ENCODE data around the gene HIP1R.

HIP1R gene

GRCh38 chr12:122819209-122819785, 16.0 kb upstream of the HIP1R start:
- no peak for DNase-seq (ENCODE audit: low read depth)
- TF ChIP-seq CTCF (IDR thresholded peaks at IDR 0.05; ENCODE audit: low read length, missing control alignments): no peak
- H3K4me3 ChIP-seq (replicated peaks; ENCODE audit: low read depth, low read length): no peak overlapping the region

DNA sequence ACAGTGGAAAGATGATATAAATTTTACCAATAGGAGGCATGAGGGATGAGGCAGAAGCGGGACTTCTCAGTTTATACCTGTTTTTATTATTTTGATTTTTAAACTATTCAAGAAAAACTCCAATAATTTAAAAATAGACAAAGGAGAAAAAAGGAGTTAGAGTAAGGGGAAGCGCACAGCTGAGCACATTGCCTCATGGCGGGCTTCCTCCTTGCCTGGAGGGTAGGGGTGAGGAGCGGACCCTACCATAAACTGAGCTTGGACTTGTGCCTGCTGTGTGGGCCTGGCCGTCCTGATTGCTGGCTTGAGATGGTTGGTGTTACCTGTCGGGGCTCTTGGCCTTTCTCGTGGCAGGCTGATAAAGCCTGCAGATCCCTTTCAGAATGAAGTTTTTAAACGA, 15.1 kb upstream of the HIP1R start:
- TF ChIP-seq CTCF (IDR thresholded peaks at IDR 0.05; ENCODE audit: low read length, missing control alignments): no peak
- DNase-seq (ENCODE audit: low read depth): no peak
- H3K4me3 ChIP-seq (replicated peaks; ENCODE audit: low read depth, low read length): no peak overlapping the region

DNA sequence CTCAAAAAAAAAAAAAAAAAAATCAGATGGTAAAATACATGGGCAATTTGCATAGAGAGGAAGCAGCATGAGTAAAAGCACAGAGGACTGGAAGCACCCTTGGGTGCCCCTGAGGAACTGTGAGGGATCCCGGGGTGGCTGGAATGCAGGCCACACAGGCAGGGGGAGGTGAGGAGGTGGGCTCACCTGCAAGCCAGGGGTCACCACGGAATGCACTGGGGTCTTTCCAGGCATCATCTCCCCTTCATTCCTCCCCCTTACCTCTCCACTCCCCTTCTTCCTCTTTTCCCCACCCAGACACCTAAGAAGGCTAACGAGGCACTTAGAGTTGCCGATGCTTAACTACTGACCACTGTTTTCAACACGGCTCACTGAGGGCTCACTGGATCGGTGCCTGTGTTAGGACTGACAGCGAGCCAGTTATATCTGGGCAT, 14.4 kb upstream of the HIP1R start:
- no peak for DNase-seq (ENCODE audit: low read depth)
- TF ChIP-seq CTCF (IDR thresholded peaks at IDR 0.05; ENCODE audit: low read length, missing control alignments): no peak
- H3K4me3 ChIP-seq (replicated peaks; ENCODE audit: low read depth, low read length): no peak overlapping the region

DNA sequence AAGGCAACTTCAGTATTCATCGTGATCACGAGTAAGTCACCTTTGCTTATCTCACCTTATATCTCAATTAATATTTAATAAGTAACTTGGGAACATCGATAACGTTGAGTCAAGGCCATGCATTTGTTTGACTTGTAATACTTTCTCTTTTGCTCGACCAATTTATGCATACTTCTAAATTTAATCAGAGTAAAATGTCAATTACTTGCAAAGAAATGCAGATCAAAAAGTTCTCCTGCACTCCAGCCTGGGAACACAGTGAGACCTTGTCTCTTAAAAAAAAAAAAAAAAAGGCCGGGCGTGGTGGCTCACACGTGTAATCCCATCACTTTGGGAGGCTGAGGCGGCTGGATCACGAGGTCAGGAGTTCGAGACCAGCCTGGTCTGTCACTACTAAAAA, 11.8 kb upstream of the HIP1R start:
- no peak for TF ChIP-seq CTCF (IDR thresholded peaks at IDR 0.05; ENCODE audit: low read length, missing control alignments)
- no peak overlapping the region for H3K4me3 ChIP-seq (replicated peaks; ENCODE audit: low read depth, low read length)
- no peak for DNase-seq (ENCODE audit: low read depth)

DNA sequence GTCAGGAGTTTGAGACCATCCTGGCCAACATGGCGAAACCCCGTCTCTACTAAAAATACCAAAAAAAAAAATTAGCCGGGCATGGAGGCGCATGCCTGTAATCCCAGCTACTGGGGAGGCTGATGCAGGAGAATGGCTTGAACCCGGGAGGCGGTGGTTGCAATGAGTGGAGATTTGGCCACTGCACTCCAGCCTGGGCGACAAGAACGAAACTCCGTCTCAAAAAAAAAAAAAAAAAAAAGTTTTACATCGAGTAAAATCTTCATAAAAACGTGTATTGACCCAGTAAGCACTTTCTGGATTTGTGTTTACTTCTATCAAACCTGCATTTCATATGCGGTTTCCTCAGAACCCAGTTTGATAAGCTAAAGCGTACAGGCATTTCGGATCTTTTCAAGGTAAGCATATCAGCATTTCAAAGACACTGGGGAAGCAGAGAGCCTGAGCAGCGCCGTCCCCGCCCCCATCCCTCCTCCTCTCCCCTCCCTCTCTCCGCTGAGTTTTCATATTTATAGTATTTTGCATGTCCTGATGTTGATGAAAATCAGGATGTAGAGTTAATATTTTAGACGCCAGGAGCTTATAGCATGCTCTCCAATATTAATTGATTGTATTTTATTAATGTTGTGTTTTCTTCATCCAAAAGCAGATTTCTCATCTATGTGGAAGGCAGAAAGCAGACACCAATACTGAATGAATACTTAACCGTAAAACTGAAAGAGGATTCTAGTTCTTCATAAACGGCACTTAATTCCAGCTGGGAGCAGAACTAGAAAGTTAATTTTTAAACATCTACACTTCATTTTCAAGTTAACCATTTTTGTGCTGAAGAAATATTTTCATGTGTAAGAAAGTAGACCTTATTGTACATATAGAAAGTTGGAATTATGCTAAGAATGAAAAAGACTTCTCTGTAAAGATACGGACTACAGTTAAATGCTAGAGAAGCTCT, 9.2 kb upstream of the HIP1R start:
- DNase-seq (ENCODE audit: low read depth): peak; percentile 16
- peak overlapping the region; percentile 48 for H3K4me3 ChIP-seq (replicated peaks; ENCODE audit: low read depth, low read length)
- TF ChIP-seq CTCF (IDR thresholded peaks at IDR 0.05; ENCODE audit: low read length, missing control alignments): no peak

GRCh38 chr12:122827258-122827657, 8.0 kb upstream of the HIP1R start:
- H3K4me3 ChIP-seq (replicated peaks; ENCODE audit: low read depth, low read length): no peak overlapping the region
- no peak for DNase-seq (ENCODE audit: low read depth)
- no peak for TF ChIP-seq CTCF (IDR thresholded peaks at IDR 0.05; ENCODE audit: low read length, missing control alignments)

All from fibroblast of pulmonary artery (primary cell).